Adrenal gland (tissue), 5 donors: ENCODE measurements around the gene TOX3.

Experiments used
- POLR2A ChIP-seq, 2 donors: fragments of 450-650 bp; IDR thresholded peaks; one replicate each; pipeline ENCODE4 v1.6.1; 2017; ENCODE audit warnings: antibody characterized with exemption in 2 of 2, mild to moderate bottlenecking in 2 of 2, moderate library complexity in 1 of 2
- TF ChIP-seq, protein P1 (sequence below), 6 experiments: fragments of 450-650 bp in 4 of 6; fragments of 200-600 bp in 2 of 6; sonication (generic) in 1 of 6; IDR thresholded peaks; 1 replicate in 5 of 6; 2 replicates in 1 of 6; pipeline versions ENCODE4 v1.5.1 to v1.8.0; 2016 to 2021; ENCODE audit warnings: antibody characterized with exemption in 6 of 6, mild to moderate bottlenecking in 2 of 6, moderate library complexity in 1 of 6
- donor health status: DM: no; HTN: no; CAD: no.

DNA sequence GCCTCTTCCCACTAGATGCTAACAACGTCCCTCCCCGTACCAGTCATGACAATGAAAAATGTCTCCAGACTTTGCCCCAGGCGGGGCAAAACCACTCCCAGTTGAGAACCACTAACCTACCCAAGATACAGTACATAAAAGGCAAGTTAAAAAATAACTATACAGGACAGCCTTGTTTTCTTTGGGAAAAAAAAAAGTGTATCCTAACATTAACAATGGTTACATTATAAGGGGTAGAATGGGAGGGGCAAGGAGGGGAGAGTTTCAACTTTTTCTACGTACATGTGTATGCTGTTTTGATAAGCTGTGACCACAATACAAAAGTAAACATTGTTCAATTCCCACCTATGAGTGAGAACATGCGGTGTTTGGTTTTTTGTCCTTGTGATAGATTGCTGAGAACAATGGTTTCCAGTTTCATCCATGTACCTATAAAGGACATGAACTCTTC lies 94.9 kb downstream of the TOX3 start:
- TF ChIP-seq, protein P1, sequence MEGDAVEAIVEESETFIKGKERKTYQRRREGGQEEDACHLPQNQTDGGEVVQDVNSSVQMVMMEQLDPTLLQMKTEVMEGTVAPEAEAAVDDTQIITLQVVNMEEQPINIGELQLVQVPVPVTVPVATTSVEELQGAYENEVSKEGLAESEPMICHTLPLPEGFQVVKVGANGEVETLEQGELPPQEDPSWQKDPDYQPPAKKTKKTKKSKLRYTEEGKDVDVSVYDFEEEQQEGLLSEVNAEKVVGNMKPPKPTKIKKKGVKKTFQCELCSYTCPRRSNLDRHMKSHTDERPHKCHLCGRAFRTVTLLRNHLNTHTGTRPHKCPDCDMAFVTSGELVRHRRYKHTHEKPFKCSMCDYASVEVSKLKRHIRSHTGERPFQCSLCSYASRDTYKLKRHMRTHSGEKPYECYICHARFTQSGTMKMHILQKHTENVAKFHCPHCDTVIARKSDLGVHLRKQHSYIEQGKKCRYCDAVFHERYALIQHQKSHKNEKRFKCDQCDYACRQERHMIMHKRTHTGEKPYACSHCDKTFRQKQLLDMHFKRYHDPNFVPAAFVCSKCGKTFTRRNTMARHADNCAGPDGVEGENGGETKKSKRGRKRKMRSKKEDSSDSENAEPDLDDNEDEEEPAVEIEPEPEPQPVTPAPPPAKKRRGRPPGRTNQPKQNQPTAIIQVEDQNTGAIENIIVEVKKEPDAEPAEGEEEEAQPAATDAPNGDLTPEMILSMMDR (IDR thresholded peaks at IDR 0.05) = no peak
- TF ChIP-seq POLR2A (IDR thresholded peaks at IDR 0.05) = no peak
